ENCODE measurements around the gene ARMC10.

- TF ChIP-seq POLR2A (IDR thresholded peaks at IDR 0.05) (no peak), EP300 (IDR thresholded peaks at IDR 0.05) (no peak)
- TF ChIP-seq, protein P1, sequence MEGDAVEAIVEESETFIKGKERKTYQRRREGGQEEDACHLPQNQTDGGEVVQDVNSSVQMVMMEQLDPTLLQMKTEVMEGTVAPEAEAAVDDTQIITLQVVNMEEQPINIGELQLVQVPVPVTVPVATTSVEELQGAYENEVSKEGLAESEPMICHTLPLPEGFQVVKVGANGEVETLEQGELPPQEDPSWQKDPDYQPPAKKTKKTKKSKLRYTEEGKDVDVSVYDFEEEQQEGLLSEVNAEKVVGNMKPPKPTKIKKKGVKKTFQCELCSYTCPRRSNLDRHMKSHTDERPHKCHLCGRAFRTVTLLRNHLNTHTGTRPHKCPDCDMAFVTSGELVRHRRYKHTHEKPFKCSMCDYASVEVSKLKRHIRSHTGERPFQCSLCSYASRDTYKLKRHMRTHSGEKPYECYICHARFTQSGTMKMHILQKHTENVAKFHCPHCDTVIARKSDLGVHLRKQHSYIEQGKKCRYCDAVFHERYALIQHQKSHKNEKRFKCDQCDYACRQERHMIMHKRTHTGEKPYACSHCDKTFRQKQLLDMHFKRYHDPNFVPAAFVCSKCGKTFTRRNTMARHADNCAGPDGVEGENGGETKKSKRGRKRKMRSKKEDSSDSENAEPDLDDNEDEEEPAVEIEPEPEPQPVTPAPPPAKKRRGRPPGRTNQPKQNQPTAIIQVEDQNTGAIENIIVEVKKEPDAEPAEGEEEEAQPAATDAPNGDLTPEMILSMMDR (IDR thresholded peaks at IDR 0.05) = no peak
These were observed 26.1 kb upstream of the ARMC10 start for GRCh38 chr7:103048833-103049232.

Measured in tibial nerve (tissue), 4 donors.